Mesenchymal stem cell (in vitro differentiated cells and primary cell): ENCODE results near the gene TREML4.

ENCODE experiments used
- DNase-seq: peaks from one replicate; pipeline ENCODE4 v3.0.0-alpha.2; 2013
- H2AFZ ChIP-seq: one replicate; pipeline ENCODE4 v1.6.1; 2013; ENCODE audit warnings: low read depth, mild to moderate bottlenecking, control low read depth, inconsistent platforms, low read length, moderate library complexity
- H2AK5ac ChIP-seq: 2 replicates; pipeline ENCODE4 v1.6.1; 2013; ENCODE audit warnings: low read length, moderate library complexity, mild to moderate bottlenecking, inconsistent platforms; ENCODE audit not compliant: severe bottlenecking
- H2BK120ac ChIP-seq: one replicate; pipeline ENCODE4 v1.6.1; 2013; ENCODE audit warnings: low read depth, mild to moderate bottlenecking, inconsistent platforms, low read length, moderate library complexity
- H2BK12ac ChIP-seq, 2 experiments: one replicate each; pipeline ENCODE4 v1.6.1; 2013; ENCODE audit warnings: inconsistent platforms in 2 of 2, low read length in 2 of 2, mild to moderate bottlenecking in 2 of 2, moderate library complexity in 2 of 2, control low read depth in 1 of 2
- H2BK15ac ChIP-seq: one replicate; pipeline ENCODE4 v1.6.1; 2013; ENCODE audit warnings: mild to moderate bottlenecking, low read depth, inconsistent platforms; ENCODE audit not compliant: poor library complexity, severe bottlenecking
- H2BK5ac ChIP-seq: 2 replicates; pipeline ENCODE4 v1.6.1; 2013; ENCODE audit warnings: low read depth, mild to moderate bottlenecking, low read length, control low read depth, inconsistent platforms; ENCODE audit not compliant: poor library complexity, severe bottlenecking
- H3K14ac ChIP-seq, 2 experiments: one replicate each; pipeline ENCODE4 v1.6.1; 2013; ENCODE audit warnings: inconsistent platforms in 2 of 2, low read length in 2 of 2, control low read depth in 1 of 2, mild to moderate bottlenecking in 1 of 2, moderate library complexity in 1 of 2
- H3K18ac ChIP-seq, 2 experiments: one replicate each; pipeline ENCODE4 v1.6.1; 2013; ENCODE audit warnings: inconsistent platforms in 2 of 2, low read length in 2 of 2, control low read depth in 1 of 2, low read depth in 1 of 2, mild to moderate bottlenecking in 1 of 2
- H3K23ac ChIP-seq, 2 experiments: one replicate each; pipeline ENCODE4 v1.6.1; 2013; ENCODE audit warnings: inconsistent platforms in 2 of 2, low read length in 2 of 2, mild to moderate bottlenecking in 2 of 2, moderate library complexity in 2 of 2, control low read depth in 1 of 2
- H3K27ac ChIP-seq: 2 replicates; pipeline ENCODE4 v1.5.1; 2013; ENCODE audit warnings: mild to moderate bottlenecking, moderate library complexity, low read length, control low read depth, inconsistent platforms; ENCODE audit not compliant: poor library complexity, severe bottlenecking
- H3K27me3 ChIP-seq, 2 experiments: 2 replicates each; pipeline versions ENCODE4 v1.6.1 to v1.7.0; 2013; ENCODE audit warnings: low read length in 2 of 2, mild to moderate bottlenecking in 2 of 2, moderate library complexity in 2 of 2, control low read depth in 1 of 2, inconsistent platforms in 1 of 2; ENCODE audit not compliant: control insufficient read depth in 1 of 2, insufficient read depth in 1 of 2
- H3K36me3 ChIP-seq, 2 experiments: 2 replicates each; pipeline versions ENCODE4 v1.6.1 to v1.7.0; 2013; ENCODE audit warnings: low read length in 2 of 2, control low read depth in 1 of 2, inconsistent platforms in 1 of 2, low read depth in 1 of 2, mild to moderate bottlenecking in 1 of 2; ENCODE audit not compliant: insufficient read depth in 2 of 2, control insufficient read depth in 1 of 2
- H3K4ac ChIP-seq, 2 experiments: one replicate each; pipeline ENCODE4 v1.6.1; 2013; ENCODE audit warnings: inconsistent platforms in 2 of 2, low read length in 2 of 2, mild to moderate bottlenecking in 2 of 2, moderate library complexity in 2 of 2, control low read depth in 1 of 2, low read depth in 1 of 2
- H3K4me1 ChIP-seq: 2 replicates; pipeline ENCODE4 v1.6.1; 2013; ENCODE audit warnings: low read depth, low read length, control low read depth; ENCODE audit not compliant: control insufficient read depth, insufficient read depth
- H3K4me2 ChIP-seq: 2 replicates; pipeline ENCODE4 v1.6.1; 2013; ENCODE audit warnings: low read length, mild to moderate bottlenecking, inconsistent platforms; ENCODE audit not compliant: poor library complexity, severe bottlenecking
- H3K4me3 ChIP-seq, 2 experiments: 2 replicates each; pipeline versions ENCODE4 v1.5.1 to v1.7.0; 2013; ENCODE audit warnings: low read length in 2 of 2, mild to moderate bottlenecking in 2 of 2, control low read depth in 1 of 2, low read depth in 1 of 2; ENCODE audit not compliant: insufficient read depth in 1 of 2
- H3K79me1 ChIP-seq: replicated peaks from 2 replicates; pipeline ENCODE4 v1.6.1; 2013; ENCODE audit warnings: mild to moderate bottlenecking, control low read depth, low read length, inconsistent platforms; ENCODE audit not compliant: poor library complexity, severe bottlenecking
- H3K9ac ChIP-seq: 2 replicates; pipeline ENCODE4 v1.7.0; 2013; ENCODE audit warnings: mild to moderate bottlenecking, low read length, moderate library complexity
- H3K9me3 ChIP-seq: 2 replicates; pipeline ENCODE4 v1.7.0; 2013; ENCODE audit warnings: mild to moderate bottlenecking, low read length; ENCODE audit not compliant: control insufficient read depth
- H4K8ac ChIP-seq: one replicate; pipeline ENCODE4 v1.6.1; 2013; ENCODE audit warnings: inconsistent platforms, mild to moderate bottlenecking, low read length, moderate library complexity
- H4K91ac ChIP-seq: one replicate; pipeline ENCODE4 v1.6.1; 2013; ENCODE audit warnings: mild to moderate bottlenecking, low read length, inconsistent platforms
- WGBS: methylation state at CpG from one replicate; pipeline ENCODE4 v1.1.7; 2013; ENCODE audit warnings: mixed read lengths; 5-methylcytosine and 5-hydroxymethylcytosine counted together

Gene TREML4

GRCh38 chr6:41216616-41217015 lies 11.5 kb upstream of the TREML4 start:
- H3K27ac ChIP-seq: no peak overlapping the region
- H2BK12ac ChIP-seq: no peak overlapping the region
- H2AFZ ChIP-seq: no peak overlapping the region
- no peak overlapping the region for H2BK15ac ChIP-seq
- H3K18ac ChIP-seq: no peak overlapping the region
- H3K36me3 ChIP-seq: no peaks in the 10 kb centered on the region
- peaks cover 3 to 10% of the 10 kb centered on the region in 2 experiments for H3K27me3 ChIP-seq
- H3K4me1 ChIP-seq: no peaks in the 10 kb centered on the region
- no peak overlapping the region for H4K8ac ChIP-seq
- H3K9ac ChIP-seq: no peak overlapping the region
- no peak overlapping the region for H3K4ac ChIP-seq
- H2BK5ac ChIP-seq: no peak overlapping the region
- WGBS: 67% methylated on average over 5 of the region's 5 CpGs
- H3K79me1 ChIP-seq: no peaks in the 10 kb centered on the region
- no peak for DNase-seq
- H3K9me3 ChIP-seq: peaks cover 19% of the 10 kb centered on the region
- no peak overlapping the region for H2AK5ac ChIP-seq
- H3K4me2 ChIP-seq: no peak overlapping the region
- no peak overlapping the region for H3K14ac ChIP-seq
- H3K23ac ChIP-seq: no peak overlapping the region
- no peak overlapping the region for H3K4me3 ChIP-seq
- H2BK120ac ChIP-seq: no peak overlapping the region
- H4K91ac ChIP-seq: no peak overlapping the region

- Histone ChIP-seq H2BK5ac (no peak overlapping the region), H2AFZ (no peak overlapping the region), H3K23ac (no peak overlapping the region), H2AK5ac (no peak overlapping the region), H3K4me3 (no peak overlapping the region), H2BK15ac (no peak overlapping the region), H3K4me1 (no peaks in the 10 kb centered on the region), H3K4me2 (no peak overlapping the region), H3K36me3 (no peaks in the 10 kb centered on the region), H2BK120ac (no peak overlapping the region), H3K4ac (no peak overlapping the region), H4K8ac (no peak overlapping the region), H3K9ac (no peak overlapping the region), H3K27me3 (peaks cover 6 to 12% of the 10 kb centered on the region in 2 experiments), H3K27ac (no peak overlapping the region), H4K91ac (no peak overlapping the region), H3K18ac (no peak overlapping the region), H3K14ac (no peak overlapping the region), H3K79me1 (no peaks in the 10 kb centered on the region), H2BK12ac (no peak overlapping the region), H3K9me3 (peaks cover 12% of the 10 kb centered on the region)
- WGBS: 74% methylated on average over 4 of the region's 4 CpGs
- no peak for DNase-seq
These were observed 6.1 kb upstream of the TREML4 start for GRCh38 chr6:41222045-41222444.

DNA sequence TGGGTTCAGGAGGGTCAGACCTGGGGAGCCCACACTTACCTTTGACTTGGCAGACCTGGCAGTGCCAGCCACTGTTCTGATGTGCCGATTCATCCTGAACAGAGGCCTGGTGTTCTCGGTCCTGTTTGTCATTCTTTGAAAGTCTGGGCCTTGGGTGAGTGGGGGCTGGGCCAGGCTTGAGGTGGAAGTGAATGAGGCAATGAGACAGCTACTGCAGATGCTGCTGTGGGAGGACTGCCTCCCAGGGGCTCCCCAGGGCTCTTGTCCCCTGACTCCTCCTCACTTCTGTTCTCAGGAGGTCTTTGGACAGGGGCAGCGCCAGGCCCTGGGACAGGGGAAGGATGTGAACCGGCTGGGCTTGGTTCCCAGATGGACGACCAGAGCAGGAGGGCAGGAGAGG lies 5.6 kb upstream of the TREML4 start:
- DNase-seq: no peak
- no peak overlapping the region for H2BK5ac ChIP-seq
- H3K36me3 ChIP-seq: no peaks in the 10 kb centered on the region
- no peak overlapping the region for H3K9ac ChIP-seq
- WGBS: 83% methylated on average over 5 of the region's 5 CpGs
- H3K14ac ChIP-seq: no peak overlapping the region
- H2BK12ac ChIP-seq: no peak overlapping the region
- H2AFZ ChIP-seq: no peak overlapping the region
- H3K79me1 ChIP-seq: no peaks in the 10 kb centered on the region
- no peak overlapping the region for H2AK5ac ChIP-seq
- no peak overlapping the region for H3K18ac ChIP-seq
- H2BK15ac ChIP-seq: no peak overlapping the region
- no peak overlapping the region for H4K8ac ChIP-seq
- H3K4ac ChIP-seq: no peak overlapping the region
- H3K4me1 ChIP-seq: no peaks in the 10 kb centered on the region
- no peak overlapping the region for H3K27ac ChIP-seq
- no peak overlapping the region for H3K4me2 ChIP-seq
- no peak overlapping the region for H2BK120ac ChIP-seq
- H3K9me3 ChIP-seq: peaks cover 12% of the 10 kb centered on the region
- H3K4me3 ChIP-seq: no peak overlapping the region
- H3K23ac ChIP-seq: no peak overlapping the region
- peaks cover 6 to 15% of the 10 kb centered on the region in 2 experiments for H3K27me3 ChIP-seq
- H4K91ac ChIP-seq: no peak overlapping the region

DNA sequence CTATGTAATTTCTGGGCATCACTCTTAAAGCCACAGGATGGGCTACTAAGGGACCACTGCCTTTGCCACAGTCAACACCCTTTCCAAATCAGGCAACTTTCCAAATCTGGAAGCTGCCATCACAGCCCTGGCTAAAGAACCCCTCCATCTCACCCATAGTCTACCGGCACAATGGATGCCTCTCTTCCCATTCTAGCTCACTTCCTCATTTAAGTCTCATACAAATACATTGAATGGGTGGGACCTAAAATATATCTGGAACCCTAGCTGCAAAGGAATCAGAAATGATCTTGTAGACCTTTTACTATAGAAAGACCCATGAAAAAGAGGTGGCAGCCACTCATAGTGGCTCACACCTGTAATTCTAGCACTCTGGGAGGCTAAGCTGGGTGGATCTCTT lies 3.3 kb upstream of the TREML4 start:
- Histone ChIP-seq H3K36me3 (no peaks in the 10 kb centered on the region), H4K91ac (no peak overlapping the region), H2BK15ac (no peak overlapping the region), H2BK12ac (no peak overlapping the region), H3K4me2 (no peak overlapping the region), H3K23ac (no peak overlapping the region), H3K4me1 (no peaks in the 10 kb centered on the region), H3K79me1 (no peaks in the 10 kb centered on the region), H3K4ac (no peak overlapping the region), H3K27me3 (peaks cover 4 to 15% of the 10 kb centered on the region in 2 experiments), H3K18ac (no peak overlapping the region), H3K14ac (no peak overlapping the region), H2AFZ (no peak overlapping the region), H2BK120ac (no peak overlapping the region), H3K9me3 (peaks cover 9% of the 10 kb centered on the region), H2AK5ac (no peak overlapping the region), H3K27ac (no peak overlapping the region), H2BK5ac (no peak overlapping the region), H4K8ac (no peak overlapping the region), H3K4me3 (no peak overlapping the region), H3K9ac (no peak overlapping the region)
- no CpG with 5 or more reads among the region's 1 CpG for WGBS
- no peak for DNase-seq
